ENCODE results near the gene MAPK12.

The MAPK12 gene

GRCh38 chr22:50253941-50254340 is 7.5 kb downstream of the MAPK12 start:
- no peak for TF ChIP-seq CTCF (conservative IDR thresholded peaks at IDR 0.05; ENCODE audit: low read depth)
- H3K27ac ChIP-seq = peak overlapping the region; percentile 89
- POLR2A ChIA-PET (ENCODE audit: low non-redundant PET) = no interaction called here
- CTCF ChIA-PET = no interaction called here
- no peak for DNase-seq (ENCODE audit: low spot score)

DNA sequence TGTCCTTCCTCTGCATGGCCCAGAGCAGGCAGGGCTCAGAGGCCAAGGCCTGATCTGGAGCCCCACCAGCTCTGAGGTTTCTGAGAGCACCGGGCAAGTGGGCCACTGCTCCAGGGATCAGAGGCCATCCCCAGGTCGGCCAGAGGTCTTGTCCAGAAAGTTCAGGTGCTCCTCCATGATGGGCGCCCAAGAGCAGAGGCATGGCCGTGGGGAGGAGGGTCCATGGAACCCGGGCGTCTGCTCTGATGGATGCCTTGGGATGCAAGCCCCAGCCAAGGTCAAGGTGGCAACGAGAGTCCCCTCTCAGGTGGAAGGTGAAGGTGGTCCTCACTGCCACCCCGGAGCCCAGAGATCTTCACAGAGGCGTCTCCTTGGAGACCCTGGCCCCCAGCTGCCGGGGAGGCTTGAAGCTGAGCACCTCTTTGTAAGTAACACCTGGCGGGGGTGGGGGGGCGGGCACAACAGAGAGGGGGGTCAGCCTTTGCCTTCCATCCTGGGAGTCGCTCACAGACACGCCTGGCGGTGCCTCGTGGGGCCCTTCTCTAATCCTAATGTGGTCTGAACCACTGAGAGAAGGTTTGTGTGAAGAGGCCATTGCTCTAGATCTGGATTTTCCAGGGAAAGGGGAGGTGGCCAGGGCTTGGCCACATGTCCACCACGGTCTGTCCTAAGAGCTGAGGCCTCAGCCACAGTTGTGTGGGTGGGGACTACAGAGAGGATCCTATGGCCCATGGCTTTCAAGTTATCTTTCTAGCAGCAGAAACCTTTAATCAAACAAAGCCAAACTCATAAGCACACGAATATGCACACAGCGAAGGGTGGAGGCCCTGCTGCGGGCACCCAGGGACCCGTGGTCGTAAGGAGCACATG is 8.2 kb downstream of the MAPK12 start:
- DNase-seq (ENCODE audit: low spot score) = no peak
- H3K27ac ChIP-seq = peak overlapping the region; percentile 89
- ChIA-PET CTCF (interaction anchor here (0.6 to 0.9 kb wide), 2 partner anchors 22 to 265 kb away, joined by 3 to 4 read pairs; no protein-coding TSS in a partner anchor), POLR2A (ENCODE audit: low non-redundant PET) (interaction anchor here (0.5 kb wide), 1 partner anchor 93 kb away, joined by 5 read pairs; no protein-coding TSS in a partner anchor)
- no peak for TF ChIP-seq CTCF (conservative IDR thresholded peaks at IDR 0.05; ENCODE audit: low read depth)

DNA sequence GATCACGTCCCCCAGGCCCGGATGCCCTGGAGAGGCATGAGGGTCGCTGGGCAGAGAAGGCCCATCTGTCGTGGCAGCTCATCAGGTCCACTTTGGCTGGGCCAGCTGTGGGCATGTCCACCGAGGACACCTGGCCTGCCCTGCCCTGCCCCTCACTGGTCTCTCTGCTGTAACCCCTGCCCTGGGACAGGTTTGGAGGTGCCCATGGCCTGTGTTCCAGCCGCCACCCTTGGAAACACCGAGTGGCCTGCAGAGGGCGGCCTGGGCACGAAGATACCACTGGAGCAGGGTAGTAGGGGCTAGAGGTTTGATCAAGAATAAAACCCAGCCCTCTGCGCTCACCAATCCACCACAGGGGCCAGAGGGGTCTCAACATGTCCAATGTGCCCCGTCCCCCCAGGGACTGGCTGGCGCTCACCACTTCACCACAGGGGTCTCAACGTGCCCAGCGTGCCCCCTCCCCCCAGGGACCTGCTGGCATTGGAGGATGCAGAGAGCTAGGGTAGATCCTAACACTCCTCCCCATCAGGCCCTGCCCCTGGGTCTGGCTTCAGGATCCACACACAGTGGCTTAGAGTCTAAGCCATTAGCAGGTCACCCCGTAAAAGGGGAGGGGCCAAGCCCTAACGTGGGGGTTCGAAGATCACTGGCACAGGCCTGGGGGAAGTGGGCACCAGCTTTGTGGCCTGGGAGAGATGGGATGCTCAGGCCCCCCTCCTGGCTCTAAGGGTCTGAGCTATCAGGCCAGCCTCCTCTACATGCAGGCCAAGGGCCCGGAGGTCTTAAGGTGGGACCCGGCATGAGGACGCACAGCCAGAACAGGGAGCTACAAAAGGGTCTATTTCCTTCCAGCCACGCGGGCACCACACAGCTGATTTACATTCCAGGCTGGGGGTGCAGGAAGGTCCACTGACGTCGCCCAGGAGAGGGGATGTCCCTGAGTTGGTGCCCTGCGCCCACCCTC is 9.1 kb downstream of the MAPK12 start:
- ChIA-PET POLR2A (ENCODE audit: low non-redundant PET) (interaction anchor here (0.5 kb wide), 1 partner anchor 94 kb away, joined by 5 read pairs; no protein-coding TSS in a partner anchor), CTCF (interaction anchor here (0.6 to 0.9 kb wide), 3 partner anchors 23 to 266 kb away, joined by 3 to 4 read pairs (median 3); no protein-coding TSS in a partner anchor)
- DNase-seq (ENCODE audit: low spot score) = peak; percentile 58
- H3K27ac ChIP-seq = peak overlapping the region; percentile 89
- peak; percentile 82 for TF ChIP-seq CTCF (conservative IDR thresholded peaks at IDR 0.05; ENCODE audit: low read depth)

DNA sequence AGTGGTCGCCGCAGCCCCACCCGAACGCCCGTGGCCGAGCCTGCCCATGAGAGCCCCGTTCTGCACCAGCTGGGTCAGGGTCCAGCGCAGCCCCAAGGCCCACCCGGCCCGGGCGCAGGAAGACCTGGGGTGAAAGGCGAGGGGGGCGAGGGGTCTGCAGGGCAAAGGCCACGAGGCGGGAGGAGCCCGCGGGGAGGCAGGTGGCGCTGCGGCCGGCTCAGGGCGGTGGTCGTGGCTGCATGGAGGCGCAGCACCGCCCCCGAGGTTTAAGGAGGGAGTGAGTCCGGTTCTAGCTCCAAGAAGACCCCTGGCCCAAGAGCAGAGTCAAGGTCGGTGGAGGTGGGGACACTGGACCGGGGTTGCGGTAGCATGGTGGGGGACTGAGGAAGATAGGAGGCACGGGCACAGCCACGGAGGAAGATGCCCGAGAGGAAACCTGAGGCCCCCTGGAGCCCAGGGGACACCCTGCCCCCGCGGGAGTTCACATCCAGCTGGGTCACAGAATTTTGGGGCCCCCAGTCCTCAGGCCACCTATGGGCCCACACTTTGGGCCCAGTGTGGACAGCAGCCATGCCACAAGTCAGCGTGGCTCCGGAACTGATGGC is 9.9 kb downstream of the MAPK12 start:
- ChIA-PET CTCF (interaction anchor here (0.6 to 1.5 kb wide), 2 partner anchors 77 to 114 kb away, joined by 3 to 5 read pairs; no protein-coding TSS in a partner anchor), POLR2A (ENCODE audit: low non-redundant PET) (no interaction called here)
- peak overlapping the region; percentile 89 for H3K27ac ChIP-seq
- no peak for TF ChIP-seq CTCF (conservative IDR thresholded peaks at IDR 0.05; ENCODE audit: low read depth)
- DNase-seq (ENCODE audit: low spot score) = no peak

- ChIA-PET POLR2A (ENCODE audit: low non-redundant PET) (interaction anchor here (0.7 kb wide), 1 partner anchor 55 kb away, joined by 3 read pairs; no protein-coding TSS in a partner anchor), CTCF (interaction anchor here (0.7 to 1.5 kb wide), 2 partner anchors 92 to 115 kb away, joined by 5 read pairs; no protein-coding TSS in a partner anchor)
- no peak for DNase-seq (ENCODE audit: low spot score)
- no peak for TF ChIP-seq CTCF (conservative IDR thresholded peaks at IDR 0.05; ENCODE audit: low read depth)
- H3K27ac ChIP-seq = peak within 1 kb of the TSS; percentile 89
These were observed 10.7 kb downstream of the MAPK12 start, which contains the start of gene HDAC10 for GRCh38 chr22:50250555-50251476. Gene HDAC10 (minus strand): TSS chr22:50251265. CDS start chr22:50251032, 233 bp downstream.

All from RWPE1 (cell line).